Fibroblast of villous mesenchyme (primary cell): ENCODE results near the gene CCNI2. TPM values are rescaled to one million over a fixed set of nuclear protein-coding genes. Genes with fewer than 3 reads are reported as not detected.
A peak's percentile ranks its signal among the peaks of the same experiment; 100 is the strongest.
"Not testable (repeated sequence)": the region's sequence is repeated elsewhere in the genome, so short reads cannot be mapped to it uniquely, and the experiment has no call there.

Source experiments
- DNase-seq: peaks from one replicate; pipeline ENCODE4 v3.0.0-alpha.2; 2010; ENCODE audit warnings: low read depth
- H3K4me3 ChIP-seq: 2 replicates; pipeline ENCODE4 v1.5.1; 2011; ENCODE audit warnings: low read depth, mild to moderate bottlenecking, low read length
- CTCF ChIP-seq: IDR thresholded peaks from 2 replicates; pipeline ENCODE4 v1.5.1; 2012; ENCODE audit warnings: low read depth, mild to moderate bottlenecking, low read length; ENCODE audit not compliant: insufficient read depth
- total RNA-seq: library from RNA; depleted of rRNA; stranded (reverse); fragments of >200 nt; gene quantifications from 2 replicates; pipeline ENCODE4 v1.2.3, GENCODE V29; 2012

CCNI2 gene
- total RNA-seq, 1 donor, result not detected

- H3K4me3 ChIP-seq, result no peak overlapping the region
- DNase-seq, result no peak
- no peak for TF ChIP-seq CTCF
These were observed 53.3 kb downstream of the CCNI2 start for GRCh38 chr5:132800545-132800944.

GRCh38 chr5:132802044-132802684, 54.9 kb downstream of the CCNI2 start:
- no peak overlapping the region for H3K4me3 ChIP-seq
- DNase-seq, result no peak
- TF ChIP-seq CTCF, result peak; percentile 8

GRCh38 chr5:132802685-132803066, 55.5 kb downstream of the CCNI2 start:
- not testable (repeated sequence) for DNase-seq, H3K4me3 ChIP-seq

Other genes starting within 250 kb of the CCNI2 start
- gene IL5, start 203.9 kb upstream of the CCNI2 start, total RNA-seq, result not detected in 2 replicates
- 33.8 and 46.6 TPM in 2 replicates for gene RAD50, start 190.4 kb upstream of the CCNI2 start, total RNA-seq
- gene IL13, start 89.3 kb upstream of the CCNI2 start, total RNA-seq, result not detected in 2 replicates
- not detected in 2 replicates for gene IL4, start 73.4 kb upstream of the CCNI2 start, total RNA-seq
- gene KIF3A, start 9.9 kb upstream of the CCNI2 start, total RNA-seq, result 9.7 and 13.0 TPM in 2 replicates
- gene SEPTIN8, start 29.8 kb downstream of the CCNI2 start, total RNA-seq, result 43.5 and 51.4 TPM in 2 replicates
- gene SOWAHA, start 65.9 kb downstream of the CCNI2 start, total RNA-seq, result under 0.01 TPM in 2 replicates
- gene SHROOM1, start 83.2 kb downstream of the CCNI2 start, total RNA-seq, result 6.1 and 6.5 TPM in 2 replicates
- gene GDF9, start 119.0 kb downstream of the CCNI2 start, total RNA-seq, result not detected in 2 replicates
- 134 and 179 TPM in 2 replicates for gene UQCRQ, start 119.2 kb downstream of the CCNI2 start, total RNA-seq
- gene LEAP2, start 126.2 kb downstream of the CCNI2 start, total RNA-seq, result under 0.01 and 0.32 TPM in 2 replicates
- gene AFF4, start 216.2 kb downstream of the CCNI2 start, total RNA-seq, result 74.1 and 95.0 TPM in 2 replicates